ENCODE results near the gene FAM107B. TPM values are rescaled to one million over a fixed set of nuclear protein-coding genes. Genes with fewer than 3 reads are reported as not detected.
A peak's percentile ranks its signal among the peaks of the same experiment; 100 is the strongest.

FAM107B gene
- total and polyA plus RNA-seq, 10 of the 15 experiments (the other 5 are each of a cell fraction or from before 2014, with no cell fraction given) = 22.9 to 162 (median 86.6) TPM

- H3K36me3 ChIP-seq (ENCODE audit: control insufficient read depth in 2 of 2, insufficient read depth in 2 of 2, low read length in 1 of 2) = no peaks in the 10 kb centered on the region
- no peak for DNase-seq (ENCODE audit: low read depth, low spot score)
- H3K4me2 ChIP-seq (ENCODE audit: control insufficient read depth, insufficient read depth) = no peak overlapping the region
- ChIA-PET SMC1A (ENCODE audit: uncharacterized antibody, unreplicated experiment) (interaction anchor here (0.9 to 3.0 kb wide), 7 partner anchors 9 to 147 kb away, joined by 3 to 13 read pairs (median 3); no protein-coding TSS in a partner anchor), RAD21 (ENCODE audit: unreplicated experiment) (interaction anchor here (1.4 kb wide), 1 partner anchor 89 kb away, joined by 3 read pairs; the partner anchor contains the start of genes CDNF, HSPA14 and MSANTD7), POLR2A (interaction anchor here (1.3 kb wide), 1 partner anchor 9 kb away, joined by 4 read pairs; no protein-coding TSS in a partner anchor), CTCF (interaction anchor here (1.2 kb wide), 1 partner anchor 9 kb away, joined by 3 read pairs; no protein-coding TSS in a partner anchor)
- H3K4me3 ChIP-seq = no peak overlapping the region
- in situ Hi-C loops (cut with MboI) (no loop called here), intact Hi-C loops (cut with micrococcal nuclease; ENCODE audit: unreplicated experiment) (no loop called here)
- H4K20me1 ChIP-seq (ENCODE audit: control insufficient read depth, insufficient read depth) = no peaks in the 10 kb centered on the region
- no TSS peak for BruUV-seq (replicated peaks)
- H3K79me2 ChIP-seq (ENCODE audit: control insufficient read depth, insufficient read depth, low read length) = no peaks in the 10 kb centered on the region
- peak; percentile 81 for ATAC-seq
- H3K4me1 ChIP-seq (ENCODE audit: control insufficient read depth, insufficient read depth, low read length) = peaks cover 17% of the 10 kb centered on the region
- H3K27ac ChIP-seq (ENCODE audit: control insufficient read depth, insufficient read depth) = no peak overlapping the region
- no peaks in the 10 kb centered on the region; a peak in 1 of 4 replicates for H3K27me3 ChIP-seq (replicated peaks in 1 of 2; ENCODE audit: control insufficient read depth in 2 of 2, insufficient read depth in 2 of 2, low read length in 1 of 2)
- no peak overlapping the region for H3K9ac ChIP-seq (ENCODE audit: control insufficient read depth, insufficient read depth, low read length)
- no peak for FAIRE-seq
- no peaks in the 10 kb centered on the region for H3K9me3 ChIP-seq (replicated peaks; ENCODE audit: control insufficient read depth, insufficient read depth, low read length)
- no peak overlapping the region for H2AFZ ChIP-seq (ENCODE audit: control insufficient read depth, low read depth, low read length)
- 44% methylated on average over 10 of the region's 10 CpGs for WGBS (ENCODE audit: insufficient coverage, insufficient replicate concordance, low lambda C conversion rate, missing lambda C conversion rate)
- TF ChIP-seq IKZF1 (conservative IDR thresholded peaks at IDR 0.05) (0 out of 2 replicates have a peak, but pooled peaks have one; percentile 4), RBBP5 (conservative IDR thresholded peaks at IDR 0.05) (no peak), NFIC (IDR thresholded peaks at IDR 0.05; ENCODE audit: low read depth, low read length) (no peak), PKNOX1 (IDR thresholded peaks at IDR 0.05) (peak; percentile 36; the same call in 1 of the 2 replicates), CHD2 (IDR thresholded peaks at IDR 0.05; ENCODE audit: borderline replicate concordance, low read depth, low read length) (0 out of 2 replicates have a peak, but pooled peaks have one; percentile 32)
These were observed 25.5 kb downstream of the FAM107B start for GRCh38 chr10:14749070-14749809.

All from GM12878 (cell line).